Mesenchymal stem cell (in vitro differentiated cells and primary cell): ENCODE results near the gene CILP2.

Source experiments
- DNase-seq: peaks from one replicate; pipeline ENCODE4 v3.0.0-alpha.2; 2013
- H2AFZ ChIP-seq: one replicate; pipeline ENCODE4 v1.6.1; 2013; ENCODE audit warnings: low read depth, mild to moderate bottlenecking, control low read depth, inconsistent platforms, low read length, moderate library complexity
- H2AK5ac ChIP-seq: 2 replicates; pipeline ENCODE4 v1.6.1; 2013; ENCODE audit warnings: low read length, moderate library complexity, mild to moderate bottlenecking, inconsistent platforms; ENCODE audit not compliant: severe bottlenecking
- H2BK120ac ChIP-seq: one replicate; pipeline ENCODE4 v1.6.1; 2013; ENCODE audit warnings: low read depth, mild to moderate bottlenecking, inconsistent platforms, low read length, moderate library complexity
- H2BK12ac ChIP-seq, 2 experiments: one replicate each; pipeline ENCODE4 v1.6.1; 2013; ENCODE audit warnings: inconsistent platforms in 2 of 2, low read length in 2 of 2, mild to moderate bottlenecking in 2 of 2, moderate library complexity in 2 of 2, control low read depth in 1 of 2
- H2BK15ac ChIP-seq: one replicate; pipeline ENCODE4 v1.6.1; 2013; ENCODE audit warnings: mild to moderate bottlenecking, low read depth, inconsistent platforms; ENCODE audit not compliant: poor library complexity, severe bottlenecking
- H2BK5ac ChIP-seq: 2 replicates; pipeline ENCODE4 v1.6.1; 2013; ENCODE audit warnings: low read depth, mild to moderate bottlenecking, low read length, control low read depth, inconsistent platforms; ENCODE audit not compliant: poor library complexity, severe bottlenecking
- H3K14ac ChIP-seq, 2 experiments: one replicate each; pipeline ENCODE4 v1.6.1; 2013; ENCODE audit warnings: inconsistent platforms in 2 of 2, low read length in 2 of 2, control low read depth in 1 of 2, mild to moderate bottlenecking in 1 of 2, moderate library complexity in 1 of 2
- H3K18ac ChIP-seq, 2 experiments: one replicate each; pipeline ENCODE4 v1.6.1; 2013; ENCODE audit warnings: inconsistent platforms in 2 of 2, low read length in 2 of 2, control low read depth in 1 of 2, low read depth in 1 of 2, mild to moderate bottlenecking in 1 of 2
- H3K23ac ChIP-seq, 2 experiments: one replicate each; pipeline ENCODE4 v1.6.1; 2013; ENCODE audit warnings: inconsistent platforms in 2 of 2, low read length in 2 of 2, mild to moderate bottlenecking in 2 of 2, moderate library complexity in 2 of 2, control low read depth in 1 of 2
- H3K27ac ChIP-seq: 2 replicates; pipeline ENCODE4 v1.5.1; 2013; ENCODE audit warnings: mild to moderate bottlenecking, moderate library complexity, low read length, control low read depth, inconsistent platforms; ENCODE audit not compliant: poor library complexity, severe bottlenecking
- H3K27me3 ChIP-seq, 2 experiments: 2 replicates each; pipeline versions ENCODE4 v1.6.1 to v1.7.0; 2013; ENCODE audit warnings: low read length in 2 of 2, mild to moderate bottlenecking in 2 of 2, moderate library complexity in 2 of 2, control low read depth in 1 of 2, inconsistent platforms in 1 of 2; ENCODE audit not compliant: control insufficient read depth in 1 of 2, insufficient read depth in 1 of 2
- H3K36me3 ChIP-seq, 2 experiments: 2 replicates each; pipeline versions ENCODE4 v1.6.1 to v1.7.0; 2013; ENCODE audit warnings: low read length in 2 of 2, control low read depth in 1 of 2, inconsistent platforms in 1 of 2, low read depth in 1 of 2, mild to moderate bottlenecking in 1 of 2; ENCODE audit not compliant: insufficient read depth in 2 of 2, control insufficient read depth in 1 of 2
- H3K4ac ChIP-seq, 2 experiments: one replicate each; pipeline ENCODE4 v1.6.1; 2013; ENCODE audit warnings: inconsistent platforms in 2 of 2, low read length in 2 of 2, mild to moderate bottlenecking in 2 of 2, moderate library complexity in 2 of 2, control low read depth in 1 of 2, low read depth in 1 of 2
- H3K4me1 ChIP-seq: 2 replicates; pipeline ENCODE4 v1.6.1; 2013; ENCODE audit warnings: low read depth, low read length, control low read depth; ENCODE audit not compliant: control insufficient read depth, insufficient read depth
- H3K4me2 ChIP-seq: 2 replicates; pipeline ENCODE4 v1.6.1; 2013; ENCODE audit warnings: low read length, mild to moderate bottlenecking, inconsistent platforms; ENCODE audit not compliant: poor library complexity, severe bottlenecking
- H3K4me3 ChIP-seq, 2 experiments: 2 replicates each; pipeline versions ENCODE4 v1.5.1 to v1.7.0; 2013; ENCODE audit warnings: low read length in 2 of 2, mild to moderate bottlenecking in 2 of 2, control low read depth in 1 of 2, low read depth in 1 of 2; ENCODE audit not compliant: insufficient read depth in 1 of 2
- H3K79me1 ChIP-seq: replicated peaks from 2 replicates; pipeline ENCODE4 v1.6.1; 2013; ENCODE audit warnings: mild to moderate bottlenecking, control low read depth, low read length, inconsistent platforms; ENCODE audit not compliant: poor library complexity, severe bottlenecking
- H3K9ac ChIP-seq: 2 replicates; pipeline ENCODE4 v1.7.0; 2013; ENCODE audit warnings: mild to moderate bottlenecking, low read length, moderate library complexity
- H3K9me3 ChIP-seq: 2 replicates; pipeline ENCODE4 v1.7.0; 2013; ENCODE audit warnings: mild to moderate bottlenecking, low read length; ENCODE audit not compliant: control insufficient read depth
- H4K8ac ChIP-seq: one replicate; pipeline ENCODE4 v1.6.1; 2013; ENCODE audit warnings: inconsistent platforms, mild to moderate bottlenecking, low read length, moderate library complexity
- H4K91ac ChIP-seq: one replicate; pipeline ENCODE4 v1.6.1; 2013; ENCODE audit warnings: mild to moderate bottlenecking, low read length, inconsistent platforms
- WGBS: methylation state at CpG from one replicate; pipeline ENCODE4 v1.1.7; 2013; ENCODE audit warnings: mixed read lengths; 5-methylcytosine and 5-hydroxymethylcytosine counted together

CILP2 gene

DNA sequence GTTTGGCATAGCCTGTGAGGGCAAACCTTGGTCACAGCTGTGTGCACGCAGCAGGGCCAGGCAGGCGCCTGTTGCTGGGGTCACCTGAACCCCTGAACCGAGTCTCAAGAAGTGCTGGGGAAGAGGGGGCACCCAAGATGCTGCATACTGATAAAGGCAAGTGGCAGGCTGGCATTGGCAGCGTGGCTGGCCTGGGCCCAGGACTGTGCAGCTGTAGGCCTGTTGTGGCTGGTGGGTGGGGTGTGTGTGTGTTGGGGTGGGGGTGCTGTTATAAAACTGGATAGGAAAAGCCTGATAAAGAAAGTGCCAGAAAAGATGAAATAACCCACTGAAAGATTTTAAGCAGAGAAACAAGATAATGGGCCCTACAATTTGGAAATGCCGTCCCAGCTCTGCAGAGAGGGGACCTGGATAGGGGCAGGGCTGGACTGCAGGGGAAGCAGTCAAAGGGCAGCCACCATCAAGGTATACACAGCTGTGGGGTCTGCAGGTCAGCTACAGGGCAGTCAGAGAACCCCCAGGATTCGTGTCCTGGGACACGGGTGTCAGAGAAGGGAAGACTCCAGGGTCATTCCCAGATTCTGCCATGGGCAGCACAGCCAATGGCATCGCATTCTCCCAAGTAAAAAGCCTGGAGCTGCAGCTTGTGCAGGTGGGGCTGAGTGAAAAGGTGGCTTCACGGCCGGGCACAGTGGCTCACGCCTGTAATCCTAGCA, 33.2 kb downstream of the CILP2 start:
- no peak overlapping the region for H3K4ac ChIP-seq
- 87% methylated on average over 11 of the region's 11 CpGs for WGBS
- no peak overlapping the region for H3K14ac ChIP-seq
- H2BK15ac ChIP-seq: no peak overlapping the region
- no peaks in the 10 kb centered on the region for H3K27me3 ChIP-seq
- no peak overlapping the region for H2BK5ac ChIP-seq
- DNase-seq: no peak
- no peak overlapping the region for H3K23ac ChIP-seq
- no peak overlapping the region for H2BK12ac ChIP-seq
- no peak overlapping the region for H2AK5ac ChIP-seq
- no peak overlapping the region for H3K4me3 ChIP-seq
- H3K4me2 ChIP-seq: no peak overlapping the region
- peaks cover 0 to 3% of the 10 kb centered on the region in 2 experiments for H3K36me3 ChIP-seq
- H3K79me1 ChIP-seq: no peaks in the 10 kb centered on the region
- no peak overlapping the region for H3K9ac ChIP-seq
- no peaks in the 10 kb centered on the region for H3K9me3 ChIP-seq
- no peak overlapping the region for H4K8ac ChIP-seq
- no peak overlapping the region for H4K91ac ChIP-seq
- H3K27ac ChIP-seq: no peak overlapping the region
- peaks cover 3% of the 10 kb centered on the region for H3K4me1 ChIP-seq
- no peak overlapping the region for H2AFZ ChIP-seq
- no peak overlapping the region for H3K18ac ChIP-seq
- no peak overlapping the region for H2BK120ac ChIP-seq

DNA sequence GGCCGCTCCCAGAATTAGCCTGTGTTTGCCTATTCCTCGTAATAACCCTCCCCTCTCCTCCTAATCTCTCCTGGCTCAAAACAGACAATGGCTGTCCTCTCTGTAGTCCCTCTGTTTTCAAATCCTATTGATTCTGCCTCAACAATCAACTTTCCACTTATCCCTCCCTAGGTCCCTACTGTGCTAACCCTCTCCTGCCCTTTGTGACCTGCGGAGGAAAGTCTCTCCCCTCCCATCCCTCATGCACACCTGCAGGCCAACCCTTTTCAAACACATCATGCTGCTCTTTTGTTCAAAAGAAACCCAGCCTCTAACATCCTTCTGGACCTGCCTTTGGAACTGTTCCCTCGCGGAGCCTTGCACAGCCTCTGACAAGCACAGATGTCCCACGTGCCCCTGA, 37.3 kb downstream of the CILP2 start:
- H2BK12ac ChIP-seq: no peak overlapping the region
- no peak overlapping the region for H3K23ac ChIP-seq
- H3K4me2 ChIP-seq: no peak overlapping the region
- H3K4me3 ChIP-seq: no peak overlapping the region
- H3K4ac ChIP-seq: no peak overlapping the region
- H4K91ac ChIP-seq: no peak overlapping the region
- H3K79me1 ChIP-seq: no peaks in the 10 kb centered on the region
- H2BK5ac ChIP-seq: no peak overlapping the region
- no peak overlapping the region for H3K9ac ChIP-seq
- H2BK15ac ChIP-seq: no peak overlapping the region
- no peak overlapping the region for H3K14ac ChIP-seq
- H3K9me3 ChIP-seq: no peaks in the 10 kb centered on the region
- 78% methylated on average over 6 of the region's 6 CpGs for WGBS
- no peak overlapping the region for H3K27ac ChIP-seq
- H2AFZ ChIP-seq: no peak overlapping the region
- H4K8ac ChIP-seq: no peak overlapping the region
- H3K27me3 ChIP-seq: no peaks in the 10 kb centered on the region
- H3K18ac ChIP-seq: no peak overlapping the region
- DNase-seq: no peak
- H3K36me3 ChIP-seq: no peaks in the 10 kb centered on the region
- no peak overlapping the region for H2AK5ac ChIP-seq
- H3K4me1 ChIP-seq: no peaks in the 10 kb centered on the region
- no peak overlapping the region for H2BK120ac ChIP-seq

DNA sequence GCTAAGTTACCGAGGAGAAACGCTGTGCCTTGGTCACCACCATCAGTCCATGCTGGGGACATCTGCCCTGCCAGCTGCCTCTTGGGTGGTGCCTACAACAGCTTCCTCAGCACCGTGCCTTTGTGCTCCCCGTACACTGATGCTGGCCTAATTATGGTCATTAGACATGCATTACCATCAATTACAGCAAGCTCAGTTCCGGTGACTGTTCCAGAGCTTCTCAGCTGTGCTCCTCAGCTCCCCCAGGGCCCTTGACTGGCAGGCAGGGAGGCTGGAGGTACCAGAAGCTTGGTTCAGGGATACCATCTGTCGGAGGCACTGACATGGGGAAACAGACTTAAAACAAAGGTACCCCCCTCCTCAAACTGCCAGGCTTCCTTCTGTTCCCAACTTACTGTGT, 40.2 kb downstream of the CILP2 start:
- Histone ChIP-seq H2BK12ac (no peak overlapping the region), H2AK5ac (no peak overlapping the region), H3K14ac (no peak overlapping the region), H2AFZ (no peak overlapping the region), H3K23ac (no peak overlapping the region), H3K4me1 (peaks cover 2% of the 10 kb centered on the region), H3K79me1 (no peaks in the 10 kb centered on the region), H3K9ac (no peak overlapping the region), H3K4me3 (no peak overlapping the region), H3K18ac (no peak overlapping the region), H3K27ac (no peak overlapping the region), H4K91ac (no peak overlapping the region), H3K4ac (no peak overlapping the region), H3K36me3 (no peaks in the 10 kb centered on the region), H3K27me3 (no peaks in the 10 kb centered on the region), H3K4me2 (no peak overlapping the region), H4K8ac (no peak overlapping the region), H2BK5ac (no peak overlapping the region), H3K9me3 (no peaks in the 10 kb centered on the region), H2BK15ac (no peak overlapping the region), H2BK120ac (no peak overlapping the region)
- no peak for DNase-seq
- 94% methylated on average over 6 of the region's 6 CpGs for WGBS

DNA sequence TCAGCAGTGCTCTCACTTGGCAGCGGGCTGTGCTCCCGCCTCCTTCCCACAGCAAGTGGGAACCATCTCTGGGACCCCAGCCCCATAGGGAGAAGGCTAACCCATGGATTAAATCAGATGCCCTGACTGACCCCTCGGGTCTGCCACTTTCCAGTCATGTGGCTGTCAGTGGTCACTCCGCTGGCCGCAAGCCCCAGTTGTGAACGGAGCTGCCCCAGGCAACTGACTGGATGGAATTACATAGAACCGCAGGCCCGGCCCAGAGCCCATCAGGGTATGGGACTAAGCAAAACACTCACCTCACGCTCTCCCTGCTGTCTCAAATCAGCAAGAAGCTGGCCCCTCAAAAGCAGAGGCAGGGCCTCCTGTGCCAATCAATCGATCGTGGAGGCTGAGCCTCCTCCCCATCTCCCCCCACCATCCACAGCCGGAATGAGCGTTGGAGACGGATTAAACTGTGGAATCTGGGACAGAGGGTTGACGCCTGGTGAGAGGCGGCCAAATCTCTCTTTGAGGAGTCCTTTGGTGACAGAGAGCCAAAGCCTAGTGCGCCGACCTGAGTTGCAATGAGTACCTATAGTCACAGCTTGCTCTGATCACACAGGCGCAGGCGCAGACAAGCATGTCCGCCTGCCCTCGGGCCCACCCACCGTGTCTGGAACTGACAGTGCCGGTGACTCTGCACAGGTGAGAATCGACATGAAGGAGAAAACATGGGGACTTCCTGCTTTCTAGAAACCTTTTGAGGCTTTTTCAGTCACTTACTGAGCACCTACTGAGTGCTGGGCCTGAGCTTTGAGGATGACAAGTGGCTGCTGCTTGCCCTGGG, 41.7 kb downstream of the CILP2 start:
- no peaks in the 10 kb centered on the region for H3K36me3 ChIP-seq
- H3K9ac ChIP-seq: no peak overlapping the region
- H3K79me1 ChIP-seq: no peaks in the 10 kb centered on the region
- no peak for DNase-seq
- H2AFZ ChIP-seq: no peak overlapping the region
- no peak overlapping the region for H3K4me2 ChIP-seq
- H2BK15ac ChIP-seq: no peak overlapping the region
- no peak overlapping the region for H3K4ac ChIP-seq
- no peak overlapping the region for H3K27ac ChIP-seq
- no peak overlapping the region for H4K91ac ChIP-seq
- H2BK120ac ChIP-seq: no peak overlapping the region
- H3K4me3 ChIP-seq: no peak overlapping the region
- no peak overlapping the region for H3K18ac ChIP-seq
- 91% methylated on average over 25 of the region's 25 CpGs for WGBS
- no peak overlapping the region for H2AK5ac ChIP-seq
- H4K8ac ChIP-seq: no peak overlapping the region
- no peaks in the 10 kb centered on the region for H3K9me3 ChIP-seq
- no peak overlapping the region for H3K23ac ChIP-seq
- peaks cover 2% of the 10 kb centered on the region for H3K4me1 ChIP-seq
- H3K27me3 ChIP-seq: no peaks in the 10 kb centered on the region
- H2BK5ac ChIP-seq: no peak overlapping the region
- no peak overlapping the region for H3K14ac ChIP-seq
- H2BK12ac ChIP-seq: no peak overlapping the region
